Breast epithelium (tissue), 4 donors: Measurements from ENCODE around the gene AHNAK2. TPM values are rescaled to one million over a fixed set of nuclear protein-coding genes. Genes with fewer than 3 reads are reported as not detected.

Experiments
- DNase-seq, 2 donors: peaks; one replicate each; pipeline ENCODE4 v3.0.0-alpha.2; 2019; ENCODE audit warnings: low spot score in 2 of 2
- H3K27ac ChIP-seq, 2 donors: fragments of 200-600 bp; sonication (generic) in 1 of 2; one replicate each; pipeline ENCODE4 v1.5.1; 2016 to 2019; ENCODE audit warnings: mild to moderate bottlenecking in 1 of 2
- H3K27me3 ChIP-seq, 2 donors: fragments of 200-600 bp; sonication (generic) in 1 of 2; one replicate each; pipeline versions ENCODE4 v1.5.1 to v1.6.0; 2017 to 2019; ENCODE audit warnings: control low read depth in 1 of 2, mild to moderate bottlenecking in 1 of 2
- H3K36me3 ChIP-seq: fragments of 200-600 bp; one replicate; pipeline ENCODE4 v1.5.1; 2019
- H3K4me1 ChIP-seq, 2 donors: fragments of 200-600 bp; sonication (generic); one replicate each; pipeline ENCODE4 v1.5.1; 2016 to 2019; ENCODE audit warnings: control low read depth in 1 of 2
- H3K4me3 ChIP-seq, 3 donors: fragments of 200-600 bp; sonication (generic); 1 replicate in 2 of 3; 2 replicates in 1 of 3; pipeline ENCODE4 v1.5.1; 2016 to 2019; ENCODE audit warnings: mild to moderate bottlenecking in 3 of 3, moderate library complexity in 2 of 3
- H3K9me3 ChIP-seq, 2 donors: fragments of 200-600 bp; sonication (generic) in 1 of 2; one replicate each; pipeline ENCODE4 v1.5.1; 2016 to 2019; ENCODE audit warnings: control low read depth in 1 of 2
- POLR2A ChIP-seq: fragments of 450-650 bp; IDR thresholded peaks from one replicate; pipeline ENCODE4 v1.6.1; 2016; ENCODE audit warnings: antibody characterized with exemption, mild to moderate bottlenecking, moderate library complexity
- POLR2AphosphoS5 ChIP-seq, 3 donors: sonication (generic); formaldehyde crosslinking; IDR thresholded peaks; one replicate each; pipeline ENCODE4 v1.6.1; 2017; ENCODE audit warnings: antibody characterized with exemption in 3 of 3
- intact Hi-C: fragments of 100-400 bp; cut with DNase I; formaldehyde crosslinking; loops from one replicate; pipeline ENCODE4 v1.15.1; 2023; ENCODE audit warnings: low total_unique reads
- total RNA-seq, 3 donors: library from RNA; depleted of rRNA; stranded (reverse); fragments of >200 nt; gene quantifications; one replicate each; pipeline ENCODE4 v1.1.0, GENCODE V29; 2016
- TF ChIP-seq, protein P1 (sequence below), 3 donors: fragments of 450-650 bp; IDR thresholded peaks; one replicate each; pipeline ENCODE4 v1.5.1; 2016 to 2017; ENCODE audit warnings: antibody characterized with exemption in 3 of 3, mild to moderate bottlenecking in 3 of 3, moderate library complexity in 3 of 3

The AHNAK2 gene
- total RNA-seq, 3 donors from 2014 or later, result 15.1 to 46.7 (median 19.3) TPM

DNA sequence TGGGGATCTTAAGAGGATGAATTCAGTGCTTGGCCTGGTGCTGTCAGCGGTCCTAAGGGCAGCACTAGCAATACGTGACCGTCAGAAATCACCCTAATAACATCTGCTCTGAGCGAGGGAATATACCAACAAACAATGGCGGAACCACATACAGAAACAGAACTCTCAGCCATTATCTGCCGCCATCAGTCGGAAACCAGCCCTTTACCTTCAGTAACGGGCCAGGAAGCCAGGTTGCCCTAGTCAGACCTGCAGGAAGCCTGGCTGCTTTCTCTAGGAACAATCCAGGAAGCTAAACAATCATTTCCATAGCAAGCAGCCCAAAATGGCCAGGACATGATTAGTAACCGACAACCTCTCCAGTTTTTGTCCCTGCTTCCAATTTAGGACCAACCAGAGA, 37.1 kb upstream of the AHNAK2 start:
- no peaks in the 10 kb centered on the region for H3K36me3 ChIP-seq
- intact Hi-C loops, result no loop called here

DNA sequence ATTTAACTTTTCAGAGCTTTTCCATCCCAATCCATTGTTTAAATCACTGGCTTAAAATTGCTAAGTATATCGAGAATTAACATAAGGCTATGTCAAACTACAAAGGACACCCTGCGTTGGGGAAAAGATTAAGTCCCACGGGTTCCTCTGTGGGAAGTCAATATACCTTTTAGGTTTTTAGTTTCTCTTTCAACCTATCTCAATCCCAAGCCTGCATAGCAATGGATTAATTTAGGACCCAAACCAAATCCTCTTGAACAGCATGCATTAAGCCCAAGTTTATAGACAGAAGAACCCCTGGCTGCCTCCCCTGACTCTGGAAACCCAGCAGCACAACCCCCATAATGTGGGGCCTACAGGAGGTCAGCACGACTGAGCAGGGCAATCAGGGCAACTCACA, 36.5 kb upstream of the AHNAK2 start:
- intact Hi-C loops, result no loop called here
- Histone ChIP-seq H3K27me3 (no peaks in the 10 kb centered on the region), H3K9me3 (no peaks in the 10 kb centered on the region), H3K4me1 (peaks cover 5 to 10% of the 10 kb centered on the region in 2 donors), H3K4me3 (no peak overlapping the region), H3K27ac (no peak overlapping the region), H3K36me3 (no peaks in the 10 kb centered on the region)
- TF ChIP-seq, protein P1, sequence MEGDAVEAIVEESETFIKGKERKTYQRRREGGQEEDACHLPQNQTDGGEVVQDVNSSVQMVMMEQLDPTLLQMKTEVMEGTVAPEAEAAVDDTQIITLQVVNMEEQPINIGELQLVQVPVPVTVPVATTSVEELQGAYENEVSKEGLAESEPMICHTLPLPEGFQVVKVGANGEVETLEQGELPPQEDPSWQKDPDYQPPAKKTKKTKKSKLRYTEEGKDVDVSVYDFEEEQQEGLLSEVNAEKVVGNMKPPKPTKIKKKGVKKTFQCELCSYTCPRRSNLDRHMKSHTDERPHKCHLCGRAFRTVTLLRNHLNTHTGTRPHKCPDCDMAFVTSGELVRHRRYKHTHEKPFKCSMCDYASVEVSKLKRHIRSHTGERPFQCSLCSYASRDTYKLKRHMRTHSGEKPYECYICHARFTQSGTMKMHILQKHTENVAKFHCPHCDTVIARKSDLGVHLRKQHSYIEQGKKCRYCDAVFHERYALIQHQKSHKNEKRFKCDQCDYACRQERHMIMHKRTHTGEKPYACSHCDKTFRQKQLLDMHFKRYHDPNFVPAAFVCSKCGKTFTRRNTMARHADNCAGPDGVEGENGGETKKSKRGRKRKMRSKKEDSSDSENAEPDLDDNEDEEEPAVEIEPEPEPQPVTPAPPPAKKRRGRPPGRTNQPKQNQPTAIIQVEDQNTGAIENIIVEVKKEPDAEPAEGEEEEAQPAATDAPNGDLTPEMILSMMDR (IDR thresholded peaks at IDR 0.05), result no peak
- no peak for DNase-seq

More for the DNA sequence above, 37.1 kb upstream of the AHNAK2 start:
- no peak for DNase-seq
- H3K27ac ChIP-seq, result no peak overlapping the region
- H3K27me3 ChIP-seq, result no peaks in the 10 kb centered on the region
- no peaks in the 10 kb centered on the region for H3K9me3 ChIP-seq
- no peak overlapping the region for H3K4me3 ChIP-seq
- TF ChIP-seq POLR2A (no peak), POLR2AphosphoS5 (IDR thresholded peaks at IDR 0.05) (no peak)
- TF ChIP-seq, protein P1 (IDR thresholded peaks at IDR 0.05), result no peak
- peaks cover 5 to 16% of the 10 kb centered on the region in 2 donors for H3K4me1 ChIP-seq

DNA sequence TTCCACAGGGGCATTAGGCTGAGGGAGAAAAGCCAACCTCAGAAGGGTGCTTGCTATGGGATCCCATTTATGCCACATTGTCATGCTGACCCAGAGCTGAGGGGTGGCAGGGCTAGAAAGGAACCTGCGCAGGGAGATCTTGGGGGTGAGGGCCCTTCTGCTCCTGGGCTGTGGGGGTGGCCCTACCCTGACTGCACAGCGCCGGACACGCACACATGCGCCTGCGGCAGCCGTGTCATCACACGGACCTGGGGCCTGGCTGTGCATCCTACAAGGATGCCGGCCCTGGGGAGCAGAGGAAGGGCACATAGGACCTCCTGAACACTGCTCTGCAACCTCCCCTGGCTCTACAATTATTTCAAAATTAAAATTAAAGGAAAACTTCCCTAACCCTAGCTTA, 35.9 kb upstream of the AHNAK2 start:
- TF ChIP-seq POLR2AphosphoS5 (IDR thresholded peaks at IDR 0.05) (no peak), POLR2A (no peak)
- TF ChIP-seq, protein P1 (IDR thresholded peaks at IDR 0.05), result no peak
- Histone ChIP-seq H3K27ac (no peak overlapping the region), H3K36me3 (no peaks in the 10 kb centered on the region), H3K4me1 (peaks cover 2 to 7% of the 10 kb centered on the region in 2 donors), H3K9me3 (no peaks in the 10 kb centered on the region), H3K27me3 (no peaks in the 10 kb centered on the region), H3K4me3 (no peak overlapping the region)
- no peak for DNase-seq
- intact Hi-C loops, result no loop called here

DNA sequence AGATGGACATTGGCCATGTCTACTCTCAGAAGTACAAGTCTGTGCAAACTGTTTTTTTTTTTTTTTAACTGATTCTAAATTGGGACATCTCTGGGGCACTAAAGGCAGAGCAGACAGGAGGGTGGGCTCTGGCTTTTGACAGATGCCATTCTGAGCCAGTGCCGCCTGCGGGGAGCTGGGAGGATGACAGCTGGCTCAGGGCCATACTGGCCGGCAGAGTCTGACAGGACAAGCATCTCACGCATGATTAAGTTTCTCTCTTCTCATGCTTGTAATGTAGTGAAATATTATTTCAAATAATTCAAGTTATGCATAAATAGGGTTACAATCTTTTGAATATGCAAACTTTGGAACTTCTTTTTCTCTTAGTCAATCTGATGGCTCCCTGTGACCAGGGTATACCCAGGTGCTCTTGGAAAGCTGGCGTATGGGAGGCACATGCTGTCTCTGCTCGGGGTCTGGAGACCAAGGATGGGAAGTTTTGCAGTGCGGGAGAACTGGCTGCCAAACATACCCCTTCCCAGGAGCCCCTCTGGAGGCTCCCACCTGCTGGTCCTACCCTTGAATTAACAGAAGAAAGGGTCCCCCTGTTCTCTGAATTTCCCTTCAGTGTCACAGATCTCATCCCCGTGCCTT, 35.1 kb upstream of the AHNAK2 start:
- TF ChIP-seq, protein P1 (IDR thresholded peaks at IDR 0.05), result no peak
- no peak for TF ChIP-seq POLR2A
- no peaks in the 10 kb centered on the region for H3K27me3 ChIP-seq
- H3K4me3 ChIP-seq, result no peak overlapping the region
- peaks cover 0 to 7% of the 10 kb centered on the region in 2 donors for H3K4me1 ChIP-seq
- H3K9me3 ChIP-seq, result no peaks in the 10 kb centered on the region
- intact Hi-C loops, result no loop called here
- DNase-seq, result no peak
- no peaks in the 10 kb centered on the region for H3K36me3 ChIP-seq
- H3K27ac ChIP-seq, result no peak overlapping the region

DNA sequence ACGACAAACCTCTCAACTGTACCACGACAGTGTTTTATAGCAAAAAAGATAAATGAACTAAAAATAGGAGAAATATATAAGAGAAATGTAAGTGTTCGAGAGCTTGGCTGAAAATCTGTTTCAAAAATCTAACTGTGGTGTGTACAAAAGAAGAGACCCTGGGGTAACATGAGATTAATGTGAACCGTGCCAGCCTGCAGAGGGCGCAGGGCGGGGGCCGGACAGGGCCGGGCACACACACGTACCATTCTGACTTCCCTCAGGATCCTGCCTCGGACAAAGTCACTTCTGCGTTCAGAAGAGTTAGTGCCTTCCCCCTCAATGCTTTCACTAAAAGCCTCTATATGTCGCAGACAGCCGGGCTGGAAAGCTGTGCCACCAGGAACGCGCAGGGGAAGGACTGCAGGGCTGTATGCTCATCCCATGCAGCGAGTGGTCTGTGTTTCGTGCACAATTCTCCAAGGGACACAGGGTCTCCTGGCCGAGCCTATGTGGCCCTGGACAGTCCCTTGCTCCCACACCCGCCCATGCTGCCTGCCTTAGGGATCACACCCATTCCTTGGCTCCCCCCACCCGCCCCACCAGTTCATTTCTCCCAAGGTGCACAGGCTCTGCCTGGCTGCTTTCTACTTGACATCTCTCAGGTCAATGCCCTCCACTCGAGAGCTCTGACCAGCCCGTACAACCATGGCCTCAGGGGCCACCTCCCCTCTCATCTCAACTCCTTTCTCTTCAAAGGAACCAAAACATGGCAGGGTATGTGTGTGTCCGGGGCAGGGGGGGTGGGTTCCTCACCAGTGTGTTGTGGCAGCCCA, 34.2 kb upstream of the AHNAK2 start:
- no peaks in the 10 kb centered on the region for H3K36me3 ChIP-seq
- no peak overlapping the region for H3K27ac ChIP-seq
- no peak overlapping the region for H3K4me3 ChIP-seq
- intact Hi-C loops, result no loop called here
- no peaks in the 10 kb centered on the region for H3K9me3 ChIP-seq
- peaks cover 0 to 7% of the 10 kb centered on the region in 2 donors for H3K4me1 ChIP-seq
- H3K27me3 ChIP-seq, result no peaks in the 10 kb centered on the region
- no peak for DNase-seq
- TF ChIP-seq, protein P1 (IDR thresholded peaks at IDR 0.05), result peak in 1 of 3 donors; percentile 47
- TF ChIP-seq POLR2AphosphoS5 (IDR thresholded peaks at IDR 0.05) (no peak), POLR2A (no peak)
